ENCODE data around the gene VAT1L.

VAT1L gene

GRCh38 chr16:77897831-77898605 lies 109.7 kb downstream of the VAT1L start:
- peak overlapping the region in 1 of 21 experiments; percentile 44 for H3K27ac ChIP-seq
- no peak overlapping the region for H3K4me3 ChIP-seq

- Histone ChIP-seq H3K4me3 (no peak overlapping the region), H3K27ac (peak overlapping the region in 1 of 21 experiments; percentile 44)
Measured at GRCh38 chr16:77898671-77899211, 110.4 kb downstream of the VAT1L start.

GRCh38 chr16:77899416-77899815 lies 111.1 kb downstream of the VAT1L start:
- Histone ChIP-seq H3K4me3 (no peak overlapping the region), H3K27ac (no peak overlapping the region)

GRCh38 chr16:77905374-77905920 lies 117.1 kb downstream of the VAT1L start:
- Histone ChIP-seq H3K27ac (peak overlapping the region in 1 of 21 experiments; percentile 30), H3K4me3 (no peak overlapping the region)

GRCh38 chr16:77910021-77910420 lies 121.7 kb downstream of the VAT1L start:
- no peak overlapping the region for H3K4me3 ChIP-seq
- no peak overlapping the region for H3K27ac ChIP-seq

- Histone ChIP-seq H3K27ac (no peak overlapping the region), H3K4me3 (no peak overlapping the region)
Measured at GRCh38 chr16:77912617-77913016, 124.3 kb downstream of the VAT1L start.

GRCh38 chr16:77913738-77914253 lies 125.4 kb downstream of the VAT1L start:
- no peak overlapping the region for H3K27ac ChIP-seq
- H3K4me3 ChIP-seq: no peak overlapping the region

- H3K4me3 ChIP-seq: no peak overlapping the region
Measured at GRCh38 chr16:77916111-77916510, 127.7 kb downstream of the VAT1L start.

GRCh38 chr16:77917971-77918370 lies 129.6 kb downstream of the VAT1L start:
- Histone ChIP-seq H3K27ac (peak overlapping the region in 1 of 21 experiments; percentile 21), H3K4me3 (no peak overlapping the region)

More at GRCh38 chr16:77916111-77916510, 127.7 kb downstream of the VAT1L start:
- H3K27ac ChIP-seq: no peak overlapping the region

- Histone ChIP-seq H3K27ac (no peak overlapping the region), H3K4me3 (no peak overlapping the region)
Measured at GRCh38 chr16:77918809-77919707, 130.7 kb downstream of the VAT1L start.

- Histone ChIP-seq H3K27ac (no peak overlapping the region), H3K4me3 (no peak overlapping the region)
Measured at GRCh38 chr16:77919761-77920415, 131.5 kb downstream of the VAT1L start.

GRCh38 chr16:77920984-77921383 lies 132.6 kb downstream of the VAT1L start:
- Histone ChIP-seq H3K4me3 (no peak overlapping the region), H3K27ac (no peak overlapping the region)

GRCh38 chr16:77922228-77922754 lies 133.9 kb downstream of the VAT1L start:
- Histone ChIP-seq H3K4me3 (no peak overlapping the region), H3K27ac (no peak overlapping the region)

- Histone ChIP-seq H3K27ac (no peak overlapping the region), H3K4me3 (no peak overlapping the region)
Measured at GRCh38 chr16:77925531-77925930, 137.2 kb downstream of the VAT1L start.

GRCh38 chr16:77928096-77928495 lies 139.7 kb downstream of the VAT1L start:
- Histone ChIP-seq H3K27ac (no peak overlapping the region), H3K4me3 (no peak overlapping the region)

- Histone ChIP-seq H3K27ac (no peak overlapping the region), H3K4me3 (no peak overlapping the region)
Measured at GRCh38 chr16:77929004-77929403, 140.6 kb downstream of the VAT1L start.

- Histone ChIP-seq H3K27ac (no peak overlapping the region), H3K4me3 (no peak overlapping the region)
Measured at GRCh38 chr16:77931058-77931457, 142.7 kb downstream of the VAT1L start.

GRCh38 chr16:77937473-77938149 lies 149.2 kb downstream of the VAT1L start:
- Histone ChIP-seq H3K4me3 (no peak overlapping the region), H3K27ac (no peak overlapping the region)

GRCh38 chr16:77938913-77939312 lies 150.5 kb downstream of the VAT1L start:
- no peak overlapping the region for H3K27ac ChIP-seq
- H3K4me3 ChIP-seq: no peak overlapping the region

All from skin epidermis (tissue), 12 donors.